Left renal pelvis (tissue), 4 donors: ENCODE measurements around the gene LRRK1. TPM values are rescaled to one million over a fixed set of nuclear protein-coding genes. Genes with fewer than 3 reads are reported as not detected.

Experiments used
- DNase-seq, 4 donors: peaks; one replicate each; pipeline ENCODE4 v3.0.0-alpha.2; 2013; ENCODE audit warnings: low read depth in 4 of 4, low spot score in 3 of 4
- polyA plus RNA-seq, 4 donors: library from polyadenylated mRNA; unstranded; fragments of 120-200 nt; gene quantifications; one replicate each; pipeline ENCODE4 v1.2.1, GENCODE V29; 2013; ENCODE audit not compliant: insufficient read length in 4 of 4

The LRRK1 gene
- polyA plus RNA-seq = 1 to 10 TPM; 2.3 to 6.6 (median 4.0) TPM

DNA sequence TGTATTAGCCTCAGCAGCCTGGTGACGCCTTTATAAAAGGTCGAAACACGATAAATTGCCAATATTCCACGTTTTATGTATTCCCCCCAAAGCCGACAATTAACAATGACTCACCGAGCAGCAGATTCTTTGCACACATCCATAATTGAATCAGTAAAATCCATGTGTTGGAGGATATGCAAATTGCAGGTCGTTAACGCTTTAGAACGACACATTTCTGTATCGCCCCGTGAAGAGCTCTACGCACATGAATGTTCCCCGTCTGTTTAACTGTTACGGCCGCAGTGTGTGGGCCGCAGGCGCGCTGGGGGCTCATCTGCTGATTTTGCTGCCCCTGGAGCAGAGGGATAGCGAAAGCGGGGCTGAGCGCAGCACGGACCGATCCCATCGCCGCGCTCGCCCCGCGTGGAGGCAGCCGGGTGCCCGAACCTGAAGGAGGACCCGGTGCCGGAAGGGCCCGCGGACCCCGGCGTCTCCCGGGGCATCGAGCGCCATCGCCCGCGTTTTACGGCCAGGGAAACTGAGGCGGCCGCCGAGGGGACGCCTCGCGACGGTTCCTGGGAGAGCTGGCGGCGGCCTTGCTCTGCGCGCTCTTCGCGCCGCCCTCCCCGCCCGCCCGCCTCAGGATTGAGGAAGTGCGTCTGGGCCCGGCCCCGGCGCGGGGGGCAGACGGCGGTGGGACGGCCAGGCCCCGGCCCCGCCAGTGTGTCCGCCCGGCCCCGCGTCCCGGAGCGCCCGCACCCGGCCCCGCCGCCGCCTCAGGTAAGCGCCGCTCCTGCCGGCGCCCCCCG is at the start of gene LRRK1:
TSS of gene LRRK1 (plus strand) at position 668 of the 791 bp plus-strand sequence. CDS start 5,276 bp downstream, outside the sequence.
- DNase-seq = no peak

- DNase-seq = peak in 2 of 4 donors; percentile 63 to 71
These were observed 46.0 kb upstream of the LRRK1 start for GRCh38 chr15:100873029-100873677.

- no peak for DNase-seq
These were observed 43.7 kb upstream of the LRRK1 start for GRCh38 chr15:100875495-100875894.

DNA sequence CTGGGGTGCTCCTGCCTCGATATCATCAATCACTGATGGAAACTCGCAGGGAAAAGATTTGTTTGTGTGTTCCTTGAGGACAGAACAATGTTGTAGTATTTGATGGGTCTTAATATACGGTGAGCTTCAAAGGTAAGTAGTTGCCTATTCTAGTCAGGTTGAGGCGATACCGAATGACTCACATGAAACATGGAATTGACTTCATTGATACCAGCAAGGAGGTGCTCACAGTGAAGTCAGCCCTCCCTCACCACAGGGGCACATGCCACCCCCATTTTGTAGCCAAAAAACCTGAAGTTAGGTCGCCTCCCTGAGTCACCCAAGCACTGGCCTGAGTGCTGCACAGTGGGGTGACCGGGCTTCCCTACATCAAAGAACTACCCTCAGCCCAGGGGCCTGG is 43.2 kb upstream of the LRRK1 start:
- DNase-seq = no peak

GRCh38 chr15:100877551-100877950 is 41.6 kb upstream of the LRRK1 start:
- no peak for DNase-seq

- DNase-seq = no peak
These were observed 41.0 kb upstream of the LRRK1 start for GRCh38 chr15:100878130-100878529.

DNA sequence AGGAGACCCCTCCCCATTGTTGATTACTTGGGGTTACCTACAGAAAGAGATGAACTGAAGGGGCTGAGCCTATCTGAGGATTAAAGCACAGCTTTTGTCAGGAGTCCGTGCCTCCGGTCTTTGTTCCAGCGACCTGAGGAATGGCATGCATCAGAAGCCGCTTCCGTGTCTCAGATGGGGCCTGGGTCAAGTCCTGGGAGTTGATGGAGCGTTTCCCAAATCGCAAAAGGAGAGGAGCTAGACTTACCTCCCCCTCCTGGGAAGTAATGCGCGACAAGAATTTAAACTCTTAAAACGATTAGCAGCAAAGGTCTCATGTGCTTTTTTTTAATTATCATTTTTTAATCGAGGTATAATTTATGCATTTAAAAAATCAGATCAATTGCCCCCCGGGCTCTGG is 40.5 kb upstream of the LRRK1 start:
- DNase-seq = no peak

GRCh38 chr15:100879061-100879463 is 40.1 kb upstream of the LRRK1 start:
- DNase-seq = no peak

GRCh38 chr15:100879464-100880138 is 39.6 kb upstream of the LRRK1 start, which contains the start of gene ALDH1A3:
TSS of gene ALDH1A3 (plus strand) at chr15:100879831. CDS start at chr15:100879908, 77 bp downstream.
- no peak for DNase-seq

- no peak for DNase-seq
These were observed 38.8 kb upstream of the LRRK1 start for GRCh38 chr15:100880139-100880896.

GRCh38 chr15:100880897-100881242 is 38.3 kb upstream of the LRRK1 start:
- no peak for DNase-seq

DNA sequence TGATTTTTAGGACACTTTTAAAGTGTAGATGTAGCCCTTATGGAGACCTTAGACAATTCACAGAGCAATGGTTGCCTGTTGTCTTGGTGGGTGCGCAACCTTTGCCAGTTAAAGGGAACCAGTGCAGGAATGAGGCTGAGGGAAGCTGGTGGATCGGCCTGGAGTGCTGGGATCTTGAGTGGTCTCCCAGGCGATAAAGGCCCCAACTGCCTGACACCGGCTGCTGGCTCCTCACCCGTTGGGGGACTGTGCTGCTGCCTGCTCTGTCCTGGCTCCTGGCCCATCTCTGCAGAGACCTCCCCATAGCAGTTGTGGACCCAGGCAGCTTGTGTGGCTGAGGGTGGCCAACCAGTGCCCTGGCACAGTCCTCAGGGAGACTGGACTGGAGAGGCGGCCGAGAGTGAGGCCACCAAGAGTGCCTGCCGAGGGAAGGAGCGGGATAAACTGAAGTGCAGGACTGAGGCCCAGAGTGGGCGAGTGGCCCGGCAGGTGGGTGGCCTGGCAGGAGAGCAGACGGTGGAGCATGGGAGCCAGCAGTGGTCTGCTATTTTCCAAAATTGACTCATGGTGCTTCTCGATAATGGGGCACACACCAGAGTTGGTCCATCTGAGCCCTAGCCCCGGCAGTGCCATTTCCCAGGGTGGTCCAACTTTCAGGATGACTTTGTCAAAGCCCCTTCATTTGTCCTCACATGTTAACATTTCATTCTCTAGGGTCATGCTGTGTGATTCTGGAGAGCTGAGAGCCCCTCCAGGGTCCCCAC is 37.4 kb upstream of the LRRK1 start:
- DNase-seq = no peak

DNA sequence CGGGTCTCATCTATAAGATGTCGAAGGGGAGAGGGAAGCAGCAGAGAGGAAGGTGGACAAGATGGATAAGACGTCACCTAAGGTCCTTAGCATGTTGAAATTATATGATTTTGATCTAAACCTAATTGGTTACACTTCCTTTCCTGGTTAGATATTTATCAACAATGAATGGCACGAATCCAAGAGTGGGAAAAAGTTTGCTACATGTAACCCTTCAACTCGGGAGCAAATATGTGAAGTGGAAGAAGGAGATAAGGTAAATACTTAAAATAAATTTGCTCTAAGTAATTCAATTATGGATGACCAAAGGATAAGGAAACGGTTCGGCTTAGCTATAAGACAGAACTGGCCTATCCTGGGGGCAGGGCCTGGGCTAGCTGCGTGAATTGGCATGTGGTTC is 34.0 kb upstream of the LRRK1 start:
- no peak for DNase-seq

- DNase-seq = no peak
These were observed 33.3 kb upstream of the LRRK1 start for GRCh38 chr15:100885811-100886210.

GRCh38 chr15:100887211-100887913 is 31.8 kb upstream of the LRRK1 start:
- DNase-seq = no peak

DNA sequence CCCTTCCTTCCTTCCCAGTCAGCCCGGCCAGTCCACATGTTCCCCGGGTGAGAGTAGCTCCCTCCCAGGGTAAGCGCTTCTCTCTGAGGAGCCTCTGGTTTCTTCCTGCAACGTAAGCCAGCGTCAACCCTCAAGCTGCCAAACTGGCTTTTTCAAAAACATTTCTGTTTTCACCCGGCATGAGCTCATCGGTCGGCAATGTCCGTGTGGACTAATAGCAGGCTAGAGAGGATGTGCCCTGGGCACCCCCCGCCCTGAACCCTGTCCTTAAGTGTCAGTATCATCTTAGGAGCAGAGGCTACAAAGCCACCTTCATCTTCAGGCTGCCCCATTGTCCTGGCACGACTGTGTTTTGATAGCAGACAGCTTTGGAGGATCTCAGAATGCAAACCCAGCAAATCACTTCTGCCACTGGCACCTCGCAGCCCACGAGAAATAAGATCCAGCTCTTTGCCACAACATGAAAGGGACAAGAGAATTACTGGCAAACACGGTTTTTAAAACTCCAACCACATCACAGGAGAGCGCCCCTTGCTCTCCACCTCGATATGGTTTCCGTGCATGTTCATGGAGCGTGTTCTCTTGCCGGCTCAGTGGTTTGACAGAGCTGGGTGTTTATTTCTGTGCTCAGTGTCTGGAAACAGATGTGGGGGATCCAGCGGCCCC is 29.6 kb upstream of the LRRK1 start:
- DNase-seq = no peak

GRCh38 chr15:100890051-100890720 is 29.0 kb upstream of the LRRK1 start:
- no peak for DNase-seq

DNA sequence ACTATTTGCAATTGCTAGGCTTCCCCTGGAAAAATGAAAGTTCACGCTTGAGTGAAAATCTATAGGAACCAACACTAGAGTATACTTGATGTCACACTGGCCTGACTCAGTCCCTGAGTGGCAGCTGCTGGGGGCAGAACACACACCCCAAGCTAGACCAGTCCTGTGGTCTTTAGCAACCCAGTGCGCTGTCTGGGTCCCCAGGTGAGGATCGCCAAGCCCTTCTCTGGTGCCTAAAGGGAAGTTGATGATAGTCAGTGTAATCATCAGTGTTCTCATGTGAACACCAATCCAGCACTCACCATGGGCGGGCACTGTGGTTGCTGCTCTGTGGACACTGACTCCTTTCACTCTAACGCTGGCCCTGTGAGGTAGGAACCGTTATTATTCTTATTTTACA is 28.3 kb upstream of the LRRK1 start:
- no peak for DNase-seq
